Ovary (tissue), 9 donors: ENCODE data around the gene CIITA. TPM values are rescaled to one million over a fixed set of nuclear protein-coding genes. Genes with fewer than 3 reads are reported as not detected.

Source experiments
- DNase-seq, 5 donors: peaks; one replicate each; pipeline ENCODE4 v3.0.0-alpha.2; 2019 to 2020
- H3K27ac ChIP-seq, 2 donors: fragments of 200-600 bp; one replicate each; pipeline versions ENCODE4 v1.5.1 to v1.8.0; 2019 to 2022
- H3K27me3 ChIP-seq: fragments of 200-600 bp; one replicate; pipeline ENCODE4 v1.8.0; 2022
- H3K36me3 ChIP-seq: fragments of 200-600 bp; sonication (generic); one replicate; pipeline ENCODE4 v1.5.1; 2019
- H3K4me1 ChIP-seq: one replicate; pipeline ENCODE4 v1.8.1; 2013; ENCODE audit warnings: mild to moderate bottlenecking, moderate library complexity; ENCODE audit not compliant: insufficient read depth
- H3K4me3 ChIP-seq: fragments of 200-600 bp; sonication (generic); one replicate; pipeline ENCODE4 v1.5.1; 2017
- H3K9me3 ChIP-seq, 2 donors: fragments of 200-600 bp in 1 of 2; sonication (generic) in 1 of 2; one replicate each; pipeline versions ENCODE4 v1.5.1 to v1.8.1; 2013 to 2019; ENCODE audit warnings: mild to moderate bottlenecking in 1 of 2, moderate library complexity in 1 of 2
- EP300 ChIP-seq: sonication (generic); formaldehyde crosslinking; IDR thresholded peaks from one replicate; pipeline ENCODE4 v1.6.1; 2017; ENCODE audit warnings: antibody characterized with exemption
- POLR2A ChIP-seq: fragments of 450-650 bp; IDR thresholded peaks from one replicate; pipeline ENCODE4 v1.6.1; 2017; ENCODE audit warnings: antibody characterized with exemption, mild to moderate bottlenecking, moderate library complexity
- WGBS, 3 donors: extraction: QIAGEN DNeasy Blood & Tissue Kit in 1 of 3; methylation state at CpG; one replicate each; pipeline versions ENCODE4 v1.1.5 to v1.1.7; 2013 to 2017; 5-methylcytosine and 5-hydroxymethylcytosine counted together
- intact Hi-C, 4 donors: fragments of 100-400 bp; cut with DNase I; formaldehyde crosslinking; loops; one replicate each; pipeline versions ENCODE4 v1.11.0 to v1.15.1; 2022 to 2023
- polyA plus RNA-seq, 2 donors: library from polyadenylated mRNA; stranded (reverse); fragments of 200-250 nt in 1 of 2; fragments of 350-450 nt in 1 of 2; fragmentation: Illumina TruSeq in 1 of 2; extraction: RNeasy Lipid Tissue Mini Kit (QIAGEN cat#74804) in 1 of 2; gene quantifications; one replicate each; pipeline ENCODE4 v1.2.3, GENCODE V29; 2013 to 2014
- total RNA-seq, 7 donors: library from RNA; depleted of rRNA in 2 of 7; stranded (reverse); fragments of >200 nt in 2 of 7; fragmentation: NEBNext Ultra II Directional in 3 of 7; extraction: Animal tissue kit (Norgen Biotek cat#: 25700) in 3 of 7; gene quantifications; one replicate each; pipeline versions ENCODE4 v1.1.0 to v1.2.4, GENCODE V29; 2016 to 2023
- TF ChIP-seq, protein P1 (sequence below), 3 donors: fragments of 450-650 bp in 2 of 3; fragments of 200-600 bp in 1 of 3; IDR thresholded peaks; one replicate each; pipeline versions ENCODE4 v1.5.1 to v1.8.0; 2016 to 2022; ENCODE audit warnings: antibody characterized with exemption in 3 of 3, mild to moderate bottlenecking in 1 of 3
- donor health status: DM: no; HTN: no; CAD: no; lungs with moderate emphysema.
- donor health status: DM: no; HTN: no; CAD: no.
- donor health status: Bipolar disorder and iron deficiency.
- donor health status: DM: yes; HTN: yes; CAD: no.
- donor health status: DM: no; HTN: no; CAD: no.
- donor health status: DM: yes; HTN: yes; CAD: no.

CIITA gene
- total and polyA plus RNA-seq, 9 donors, result 2.9 to 19.9 (median 7.2) TPM

DNA sequence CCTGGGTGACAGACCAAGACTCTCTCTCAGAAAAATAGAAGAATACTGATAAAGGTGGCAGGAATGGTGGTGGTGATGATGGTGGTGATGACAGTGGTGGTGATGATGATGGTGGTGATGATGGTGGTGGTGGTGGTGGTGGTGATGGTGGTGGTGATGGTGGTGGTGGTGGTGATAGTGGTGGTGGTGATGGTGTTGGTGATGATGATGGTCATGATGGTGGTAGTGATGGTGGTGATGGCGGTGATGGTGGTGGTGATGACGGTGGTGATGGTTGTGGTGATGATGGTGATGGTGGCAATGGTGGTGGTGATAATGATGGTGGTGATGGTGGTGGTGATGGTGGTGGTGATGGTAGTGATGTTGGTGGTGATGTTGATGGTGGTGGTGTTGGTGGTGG lies 18.0 kb upstream of the CIITA start:
- H3K4me3 ChIP-seq, result no peak overlapping the region
- TF ChIP-seq, protein P1, sequence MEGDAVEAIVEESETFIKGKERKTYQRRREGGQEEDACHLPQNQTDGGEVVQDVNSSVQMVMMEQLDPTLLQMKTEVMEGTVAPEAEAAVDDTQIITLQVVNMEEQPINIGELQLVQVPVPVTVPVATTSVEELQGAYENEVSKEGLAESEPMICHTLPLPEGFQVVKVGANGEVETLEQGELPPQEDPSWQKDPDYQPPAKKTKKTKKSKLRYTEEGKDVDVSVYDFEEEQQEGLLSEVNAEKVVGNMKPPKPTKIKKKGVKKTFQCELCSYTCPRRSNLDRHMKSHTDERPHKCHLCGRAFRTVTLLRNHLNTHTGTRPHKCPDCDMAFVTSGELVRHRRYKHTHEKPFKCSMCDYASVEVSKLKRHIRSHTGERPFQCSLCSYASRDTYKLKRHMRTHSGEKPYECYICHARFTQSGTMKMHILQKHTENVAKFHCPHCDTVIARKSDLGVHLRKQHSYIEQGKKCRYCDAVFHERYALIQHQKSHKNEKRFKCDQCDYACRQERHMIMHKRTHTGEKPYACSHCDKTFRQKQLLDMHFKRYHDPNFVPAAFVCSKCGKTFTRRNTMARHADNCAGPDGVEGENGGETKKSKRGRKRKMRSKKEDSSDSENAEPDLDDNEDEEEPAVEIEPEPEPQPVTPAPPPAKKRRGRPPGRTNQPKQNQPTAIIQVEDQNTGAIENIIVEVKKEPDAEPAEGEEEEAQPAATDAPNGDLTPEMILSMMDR (IDR thresholded peaks at IDR 0.05), result no peak
- TF ChIP-seq EP300 (no peak), POLR2A (no peak)
- no peaks in the 10 kb centered on the region for H3K9me3 ChIP-seq
- H3K27me3 ChIP-seq, result no peaks in the 10 kb centered on the region
- no peak overlapping the region for H3K27ac ChIP-seq
- DNase-seq, result no peak
- WGBS, 3 donors, result 49 to 98% (median 96%) methylated on average over 2 of the region's 2 CpGs
- H3K36me3 ChIP-seq, result no peaks in the 10 kb centered on the region
- intact Hi-C loops, result no loop called here
- H3K4me1 ChIP-seq, result no peaks in the 10 kb centered on the region

DNA sequence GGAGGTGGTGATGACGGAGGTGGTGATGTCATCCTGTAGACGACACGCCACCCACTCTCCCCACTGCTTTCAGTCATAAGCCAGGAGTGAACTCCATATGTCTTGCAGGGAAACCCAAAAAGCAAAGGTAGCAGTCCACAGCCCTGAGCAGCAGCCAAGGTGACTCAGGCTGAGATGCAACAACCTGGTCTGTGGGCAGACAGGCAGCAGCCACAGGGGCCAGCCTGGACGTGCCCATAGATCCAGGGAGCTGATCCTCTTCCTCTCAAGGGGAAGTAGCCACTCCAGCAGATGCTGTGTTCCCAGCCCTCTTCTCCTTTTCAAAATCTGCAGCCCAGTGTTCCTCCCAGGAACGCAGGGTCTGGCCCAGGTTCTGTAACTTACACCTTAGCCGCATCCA lies 17.3 kb upstream of the CIITA start:
- Histone ChIP-seq H3K27ac (no peak overlapping the region), H3K36me3 (no peaks in the 10 kb centered on the region), H3K27me3 (no peaks in the 10 kb centered on the region), H3K4me1 (no peaks in the 10 kb centered on the region), H3K4me3 (no peak overlapping the region), H3K9me3 (no peaks in the 10 kb centered on the region)
- WGBS, 3 donors, result 84 to 88% (median 86%) methylated on average over 6 of the region's 6 CpGs
- no peak for TF ChIP-seq POLR2A
- TF ChIP-seq, protein P1 (IDR thresholded peaks at IDR 0.05), result no peak
- no peak for TF ChIP-seq EP300
- intact Hi-C loops, result no loop called here
- no peak for DNase-seq

DNA sequence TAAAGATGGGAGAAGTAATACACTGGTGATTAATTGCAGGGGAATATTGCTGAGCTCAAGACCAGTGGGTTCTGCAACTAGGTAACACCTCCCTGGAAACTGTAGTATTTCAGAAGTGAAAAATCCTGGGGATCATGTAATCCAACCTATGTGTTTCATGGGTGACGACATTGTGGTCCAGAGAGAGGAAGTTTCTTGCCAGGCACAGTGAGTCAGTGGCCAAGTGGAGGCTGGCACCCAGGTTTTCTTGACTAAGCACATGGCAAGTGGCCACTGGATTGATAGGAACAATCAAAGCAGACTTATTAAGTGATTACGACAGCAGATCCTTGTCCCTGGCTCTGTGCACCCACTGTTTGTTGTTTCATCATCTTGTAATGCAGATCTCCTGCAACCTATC lies 14.6 kb upstream of the CIITA start:
- TF ChIP-seq EP300 (no peak), POLR2A (no peak)
- TF ChIP-seq, protein P1 (IDR thresholded peaks at IDR 0.05), result no peak
- intact Hi-C loops, result no loop called here
- no peaks in the 10 kb centered on the region for H3K27me3 ChIP-seq
- DNase-seq, result no peak
- 61 to 79% (median 74%) methylated on average over 2 of the region's 2 CpGs for WGBS, 3 donors
- no peaks in the 10 kb centered on the region for H3K4me1 ChIP-seq
- H3K4me3 ChIP-seq, result no peak overlapping the region
- H3K36me3 ChIP-seq, result no peaks in the 10 kb centered on the region
- no peak overlapping the region for H3K27ac ChIP-seq
- no peaks in the 10 kb centered on the region for H3K9me3 ChIP-seq

DNA sequence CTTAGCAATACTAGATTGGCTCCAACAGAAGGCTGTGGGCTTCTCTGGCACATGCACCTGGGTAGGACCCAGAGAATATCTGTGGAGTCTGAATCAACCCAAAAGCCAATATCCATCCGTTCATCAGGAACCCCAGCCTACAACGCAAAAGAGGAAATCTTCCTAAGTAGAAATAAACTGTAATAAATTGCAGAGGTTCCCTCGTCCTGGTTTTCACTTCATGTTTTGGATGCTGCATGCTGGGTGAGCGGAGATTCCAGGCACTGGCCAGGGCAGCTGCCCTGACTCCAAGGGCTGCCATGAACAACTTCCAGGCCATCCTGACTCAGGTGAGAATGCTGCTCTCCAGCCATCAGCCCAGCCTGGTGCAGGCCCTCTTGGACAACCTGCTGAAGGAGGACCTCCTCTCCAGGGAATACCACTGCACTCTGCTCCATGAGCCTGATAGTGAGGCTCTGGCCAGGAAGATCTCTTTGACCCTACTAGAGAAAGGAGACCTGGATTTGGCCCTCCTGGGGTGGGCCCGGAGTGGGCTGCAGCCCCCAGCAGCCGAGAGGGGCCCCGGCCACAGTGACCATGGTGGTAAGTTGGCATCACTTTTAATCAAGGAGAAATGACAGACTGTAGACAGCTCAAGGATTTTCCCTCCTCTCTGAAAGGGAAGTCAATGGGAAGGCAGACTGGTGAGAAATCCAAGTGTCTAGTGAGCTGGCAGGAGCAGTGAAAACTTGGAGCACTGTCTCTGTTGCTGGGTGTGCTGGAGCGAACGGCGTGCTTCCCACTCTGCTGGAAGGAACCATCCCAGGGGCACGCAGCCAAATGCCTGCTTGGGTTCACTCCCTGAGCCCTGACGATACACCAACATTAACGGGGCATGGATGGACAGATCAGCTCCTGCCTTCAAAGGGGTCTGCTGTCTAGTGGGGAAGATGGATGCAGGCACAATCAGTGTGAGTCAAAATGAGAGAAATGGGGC lies 10.7 kb upstream of the CIITA start:
- no peaks in the 10 kb centered on the region for H3K27me3 ChIP-seq
- intact Hi-C loops, result no loop called here
- H3K36me3 ChIP-seq, result no peaks in the 10 kb centered on the region
- H3K4me1 ChIP-seq, result peaks cover 2% of the 10 kb centered on the region
- H3K9me3 ChIP-seq, result no peaks in the 10 kb centered on the region
- no peak overlapping the region for H3K4me3 ChIP-seq
- TF ChIP-seq, protein P1 (IDR thresholded peaks at IDR 0.05), result no peak
- peak in 2 of 5 donors; percentile 34 to 48 for DNase-seq
- H3K27ac ChIP-seq, result no peak overlapping the region
- WGBS, 3 donors, result 54 to 63% (median 57%) methylated on average over 13 of the region's 13 CpGs
